ENCODE results near the gene KCNH1.
"Not testable (repeated sequence)": the region's sequence is repeated elsewhere in the genome, so short reads cannot be mapped to it uniquely, and the experiment has no call there.

Gene KCNH1

DNA sequence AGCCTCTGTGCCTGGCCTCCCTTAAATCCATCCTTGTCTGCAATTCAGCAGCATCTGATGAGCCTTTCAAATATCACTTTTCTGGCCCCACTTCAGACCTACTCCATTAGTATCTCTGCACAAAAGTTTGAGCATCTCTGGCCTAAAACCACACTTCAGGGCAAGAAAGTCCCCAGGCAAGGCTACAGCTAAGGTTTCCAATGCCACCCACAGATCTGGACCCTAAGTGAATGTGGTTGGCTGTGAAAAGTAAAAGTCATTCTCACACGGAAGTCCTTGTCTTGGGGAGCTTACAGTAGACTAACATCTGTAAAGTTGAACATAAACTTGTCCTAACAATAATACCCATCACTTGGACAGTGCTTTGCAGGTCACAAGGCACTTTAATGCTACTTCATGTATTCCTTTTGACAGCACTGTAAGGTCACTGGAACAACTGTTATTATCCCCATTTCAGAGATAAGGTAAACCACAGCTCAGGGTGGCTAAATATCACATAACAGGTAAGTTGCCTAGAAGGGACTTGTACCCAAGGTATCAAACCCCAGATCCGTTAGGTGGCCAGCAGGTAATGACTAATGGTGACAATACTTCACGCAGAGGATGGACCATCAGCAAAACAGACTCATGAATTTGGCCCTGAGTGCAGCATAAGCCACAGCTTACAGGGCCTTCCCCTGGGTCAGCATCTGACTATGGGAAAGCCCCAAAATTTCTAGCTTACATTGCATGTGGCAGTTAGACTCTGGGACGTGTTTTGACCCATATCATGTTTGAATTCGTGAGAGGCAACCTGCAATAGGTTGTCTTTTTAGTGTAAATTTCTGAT lies 449.3 kb downstream of the KCNH1 start:
- peaks cover 0 to 6% of the 10 kb centered on the region in 2 donors for H3K36me3 Mint-ChIP-seq
- no peaks in the 10 kb centered on the region for H3K27me3 Mint-ChIP-seq
- peak overlapping the region in 1 of 2 donors; percentile 51 for H3K4me3 Mint-ChIP-seq
- peaks cover 12 to 17% of the 10 kb centered on the region in 2 donors for H3K4me1 Mint-ChIP-seq
- peak overlapping the region; percentile 90 for H3K27ac Mint-ChIP-seq
- ATAC-seq (replicated peaks) (peak; percentile 95 to 97), DNase-seq (peak; percentile 46)
- peaks cover 0 to 5% of the 10 kb centered on the region in 2 donors for H3K9me3 Mint-ChIP-seq

DNA sequence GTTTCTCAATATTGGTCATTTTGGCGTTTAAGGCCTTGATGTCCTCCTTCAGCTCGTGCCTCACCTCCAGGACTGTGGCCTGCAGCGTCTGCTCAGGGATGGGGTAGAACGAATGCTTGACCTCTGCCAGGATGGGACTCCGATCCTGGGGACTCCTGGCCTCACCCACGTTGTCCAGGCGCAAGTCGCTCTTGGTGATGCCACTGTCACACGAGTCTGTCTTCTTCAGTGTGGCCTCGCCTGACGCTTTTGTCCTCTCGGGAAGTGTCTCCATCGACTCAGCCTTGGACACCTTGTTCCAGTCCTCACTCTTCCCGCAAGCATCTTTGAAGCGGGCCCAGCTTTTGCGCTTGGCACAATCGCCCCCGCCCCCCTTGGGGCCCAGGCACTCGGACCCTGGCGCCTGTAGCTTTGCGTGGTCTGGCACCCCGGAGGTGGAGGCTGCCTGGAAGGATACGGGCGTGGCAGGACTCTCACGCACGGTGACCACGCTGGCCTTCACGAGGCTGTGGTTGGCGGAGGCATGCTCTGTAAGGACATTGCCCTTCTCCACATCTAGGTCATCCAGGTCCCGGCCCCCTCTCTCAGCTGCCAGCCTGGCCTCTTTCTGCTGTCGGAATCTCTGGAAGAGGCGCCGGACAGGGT lies 450.4 kb downstream of the KCNH1 start:
- H3K27me3 Mint-ChIP-seq, result no peaks in the 10 kb centered on the region
- H3K36me3 Mint-ChIP-seq, result peaks cover 0 to 6% of the 10 kb centered on the region in 2 donors
- no peak overlapping the region for H3K4me3 Mint-ChIP-seq
- DNase-seq (no peak), ATAC-seq (replicated peaks) (no peak)
- H3K4me1 Mint-ChIP-seq, result peaks cover 12 to 17% of the 10 kb centered on the region in 2 donors
- H3K9me3 Mint-ChIP-seq, result peaks cover 0 to 5% of the 10 kb centered on the region in 2 donors
- H3K27ac Mint-ChIP-seq, result no peak overlapping the region

DNA sequence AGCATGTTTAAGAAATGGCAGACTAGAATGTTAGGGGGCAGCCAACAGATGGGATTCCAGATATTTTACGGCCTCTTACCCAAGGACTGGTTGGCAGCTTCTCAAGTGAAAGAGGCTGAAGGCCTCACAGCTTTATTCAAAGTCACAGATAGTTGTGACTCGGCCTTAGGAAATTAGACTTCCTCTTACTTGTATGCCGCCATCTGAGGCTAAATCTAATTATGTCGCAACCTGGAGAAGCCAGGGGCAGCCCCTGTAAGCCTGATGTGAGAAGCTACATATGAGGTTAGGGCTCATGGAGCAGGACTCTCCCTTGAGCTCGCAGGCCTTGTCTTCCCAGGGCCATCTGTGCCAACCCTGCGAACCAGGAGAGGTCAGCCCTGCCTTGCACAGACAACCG lies 452.8 kb downstream of the KCNH1 start:
- Mint-ChIP-seq H3K4me3 (no peak overlapping the region), H3K4me1 (peaks cover 12 to 17% of the 10 kb centered on the region in 2 donors), H3K27ac (no peak overlapping the region), H3K27me3 (no peaks in the 10 kb centered on the region), H3K36me3 (peaks cover 0 to 6% of the 10 kb centered on the region in 2 donors), H3K9me3 (peaks cover 0 to 5% of the 10 kb centered on the region in 2 donors)
- ATAC-seq (replicated peaks), result no peak
- DNase-seq, result no peak

DNA sequence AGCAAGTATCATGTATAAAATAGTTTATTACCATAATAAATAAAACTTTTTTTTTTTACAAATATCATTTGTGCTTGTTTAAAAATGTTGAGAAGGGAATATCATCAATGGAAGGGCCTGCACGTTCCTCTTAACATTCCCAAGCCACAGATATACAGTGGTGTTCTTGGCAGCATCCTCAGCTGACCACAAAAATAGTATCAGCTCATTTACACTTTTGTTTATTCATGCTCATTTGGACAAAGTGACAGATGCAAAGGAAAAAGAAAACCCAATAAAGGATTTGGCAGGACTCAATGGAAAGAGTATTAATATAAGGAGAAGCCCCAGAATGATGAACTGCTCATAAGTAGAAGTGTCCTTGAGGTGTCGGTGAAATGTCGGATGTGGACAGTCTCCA lies 455.6 kb downstream of the KCNH1 start:
- no peak overlapping the region for H3K4me3 Mint-ChIP-seq
- H3K36me3 Mint-ChIP-seq, result peaks cover 0 to 3% of the 10 kb centered on the region in 2 donors
- no peaks in the 10 kb centered on the region for H3K9me3 Mint-ChIP-seq

DNA sequence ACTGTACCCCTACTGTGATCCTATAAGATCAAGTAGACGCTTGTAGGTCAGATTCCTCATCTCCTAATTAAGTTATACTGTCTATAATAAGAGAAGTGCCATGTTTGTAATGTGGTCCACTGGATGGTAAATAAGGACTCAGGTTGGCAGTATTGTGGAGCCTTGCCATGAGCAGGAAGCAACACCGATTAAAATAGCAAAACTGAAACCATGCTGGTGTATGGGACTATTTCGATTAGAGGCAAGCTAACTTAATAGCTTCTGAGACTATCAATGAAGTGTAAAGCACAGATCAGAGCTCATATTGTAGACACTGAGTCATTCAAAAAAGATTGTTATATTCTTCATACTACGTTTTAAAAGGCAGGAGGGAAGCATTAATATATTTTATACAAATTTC lies 456.4 kb downstream of the KCNH1 start:
- ATAC-seq (replicated peaks) (no peak), DNase-seq (no peak)
- Mint-ChIP-seq H3K27ac (no peak overlapping the region), H3K27me3 (no peaks in the 10 kb centered on the region), H3K4me1 (no peaks in the 10 kb centered on the region), H3K36me3 (peaks cover 0 to 3% of the 10 kb centered on the region in 2 donors), H3K9me3 (no peaks in the 10 kb centered on the region), H3K4me3 (no peak overlapping the region)

More for the DNA sequence above, 455.6 kb downstream of the KCNH1 start:
- ATAC-seq (replicated peaks), result no peak
- Mint-ChIP-seq H3K4me1 (no peaks in the 10 kb centered on the region), H3K27me3 (no peaks in the 10 kb centered on the region), H3K27ac (no peak overlapping the region)
- DNase-seq, result no peak

DNA sequence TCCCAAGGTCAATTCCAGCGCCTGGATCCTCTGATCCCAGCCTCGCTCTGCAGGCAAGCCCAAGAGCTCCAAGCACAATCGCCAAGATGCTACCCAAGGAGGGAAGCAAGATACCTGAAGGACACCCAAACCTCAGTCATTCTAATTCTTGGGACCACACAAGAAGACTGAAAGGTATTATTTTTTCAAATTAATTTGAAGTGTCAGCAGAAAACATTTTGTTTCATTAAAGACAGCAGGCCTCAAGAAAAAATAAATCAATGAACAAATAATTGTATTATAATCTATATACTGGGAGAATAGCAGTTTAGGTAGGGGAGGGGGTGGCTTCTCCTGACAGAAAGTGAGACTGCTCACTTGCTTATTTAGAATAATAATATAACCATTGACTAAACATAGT lies 457.4 kb downstream of the KCNH1 start:
- DNase-seq (no peak), ATAC-seq (replicated peaks) (no peak)
- H3K27ac Mint-ChIP-seq, result no peak overlapping the region
- H3K4me3 Mint-ChIP-seq, result no peak overlapping the region
- H3K9me3 Mint-ChIP-seq, result no peaks in the 10 kb centered on the region
- no peaks in the 10 kb centered on the region for H3K4me1 Mint-ChIP-seq
- H3K36me3 Mint-ChIP-seq, result peaks cover 0 to 3% of the 10 kb centered on the region in 2 donors
- H3K27me3 Mint-ChIP-seq, result no peaks in the 10 kb centered on the region

DNA sequence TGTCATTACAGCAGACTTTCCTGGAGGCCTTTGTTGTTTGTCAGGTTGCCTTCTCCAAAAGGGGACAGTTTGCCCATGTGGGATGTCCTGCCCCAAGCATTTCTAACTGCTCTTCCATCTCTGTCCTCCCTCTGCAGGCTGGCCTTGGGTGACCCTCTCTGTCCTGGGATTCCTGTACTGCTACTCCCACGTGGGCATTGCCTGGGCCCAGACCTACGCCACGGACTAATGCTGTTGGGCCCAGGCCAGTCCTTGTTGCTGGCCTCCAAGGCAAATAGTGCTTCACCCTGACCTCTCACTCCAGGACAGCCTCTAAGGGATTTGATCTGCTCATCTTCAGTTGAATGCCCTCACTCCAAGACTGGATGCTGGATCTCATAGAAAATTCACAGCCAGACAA lies 459.8 kb downstream of the KCNH1 start:
- H3K27ac Mint-ChIP-seq, result no peak overlapping the region
- no peak for ATAC-seq (replicated peaks)
- DNase-seq, result no peak
- no peaks in the 10 kb centered on the region for H3K4me1 Mint-ChIP-seq
- H3K27me3 Mint-ChIP-seq, result no peaks in the 10 kb centered on the region
- peaks cover 0 to 1% of the 10 kb centered on the region in 2 donors for H3K9me3 Mint-ChIP-seq
- no peak overlapping the region for H3K4me3 Mint-ChIP-seq
- peaks cover 0 to 3% of the 10 kb centered on the region in 2 donors for H3K36me3 Mint-ChIP-seq

DNA sequence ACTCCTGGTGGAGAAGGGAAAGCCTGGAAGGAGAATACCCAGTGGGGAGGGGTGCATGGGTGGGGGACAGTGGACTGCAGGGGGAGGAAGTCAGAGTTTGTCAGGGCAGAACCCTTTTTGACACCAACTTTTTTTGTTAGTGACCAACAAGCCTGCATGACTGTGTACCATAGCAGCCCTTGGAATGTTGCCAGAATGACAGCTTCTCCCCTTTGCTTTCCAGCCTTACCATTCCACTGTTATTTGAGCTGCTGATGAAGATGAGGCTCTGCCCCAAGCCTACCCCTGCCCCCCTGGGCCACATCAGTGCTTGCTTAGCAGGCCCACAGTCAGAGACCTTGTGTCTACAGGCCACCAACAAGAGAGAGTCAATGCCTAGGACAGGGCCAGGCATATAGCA lies 464.0 kb downstream of the KCNH1 start:
- peaks cover 5 to 9% of the 10 kb centered on the region in 2 donors for H3K9me3 Mint-ChIP-seq
- DNase-seq (no peak), ATAC-seq (replicated peaks) (no peak)
- H3K4me1 Mint-ChIP-seq, result no peaks in the 10 kb centered on the region
- no peak overlapping the region for H3K27ac Mint-ChIP-seq
- H3K36me3 Mint-ChIP-seq, result peaks cover 1 to 11% of the 10 kb centered on the region in 2 donors
- H3K27me3 Mint-ChIP-seq, result no peaks in the 10 kb centered on the region
- H3K4me3 Mint-ChIP-seq, result no peak overlapping the region

DNA sequence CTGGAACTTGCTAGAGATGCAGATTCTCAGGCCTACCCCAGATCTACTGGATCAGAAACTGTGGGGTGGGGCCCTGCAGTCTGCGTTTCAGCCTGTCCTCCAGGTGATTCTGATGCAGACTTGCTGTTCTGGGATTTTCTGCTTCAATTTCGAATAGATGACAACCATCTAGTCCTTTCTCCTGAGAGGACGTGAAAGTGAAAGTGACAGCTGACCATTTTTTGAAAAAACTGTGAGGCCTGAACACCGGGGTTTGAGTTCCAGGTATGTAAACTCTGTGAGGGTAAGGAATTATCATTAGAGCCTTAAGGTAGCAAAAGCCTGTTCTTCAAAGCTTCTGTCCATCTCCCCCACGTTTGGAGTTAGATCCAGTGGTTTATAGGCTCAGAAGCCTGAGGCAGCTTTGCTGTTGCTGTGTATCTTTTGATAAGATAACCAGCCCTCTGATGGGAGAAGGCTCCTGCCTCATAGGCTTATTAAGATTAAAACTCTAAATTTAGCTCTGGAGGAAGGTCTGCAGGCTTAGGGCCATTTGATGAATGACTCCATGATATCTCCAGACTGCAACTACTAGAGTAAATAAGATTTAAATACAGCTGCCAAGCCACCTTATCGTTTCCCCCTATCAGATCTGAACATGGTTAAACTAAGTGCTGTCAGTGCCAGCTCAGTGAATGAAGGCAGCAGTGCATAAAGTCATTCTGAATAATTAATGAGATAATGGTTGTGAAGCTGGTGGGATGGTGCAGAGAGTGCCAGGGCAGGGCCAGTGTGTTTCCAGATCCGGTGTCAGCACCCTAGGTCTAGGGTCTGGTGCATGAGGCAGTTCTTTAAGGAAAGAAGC lies 470.0 kb downstream of the KCNH1 start:
- ATAC-seq (replicated peaks) (no peak), DNase-seq (no peak)
- Mint-ChIP-seq H3K9me3 (peaks cover 7 to 9% of the 10 kb centered on the region in 2 donors), H3K27ac (no peak overlapping the region), H3K36me3 (peaks cover 1 to 8% of the 10 kb centered on the region in 2 donors), H3K4me3 (no peak overlapping the region), H3K27me3 (no peaks in the 10 kb centered on the region), H3K4me1 (peaks cover 3 to 5% of the 10 kb centered on the region in 2 donors)

DNA sequence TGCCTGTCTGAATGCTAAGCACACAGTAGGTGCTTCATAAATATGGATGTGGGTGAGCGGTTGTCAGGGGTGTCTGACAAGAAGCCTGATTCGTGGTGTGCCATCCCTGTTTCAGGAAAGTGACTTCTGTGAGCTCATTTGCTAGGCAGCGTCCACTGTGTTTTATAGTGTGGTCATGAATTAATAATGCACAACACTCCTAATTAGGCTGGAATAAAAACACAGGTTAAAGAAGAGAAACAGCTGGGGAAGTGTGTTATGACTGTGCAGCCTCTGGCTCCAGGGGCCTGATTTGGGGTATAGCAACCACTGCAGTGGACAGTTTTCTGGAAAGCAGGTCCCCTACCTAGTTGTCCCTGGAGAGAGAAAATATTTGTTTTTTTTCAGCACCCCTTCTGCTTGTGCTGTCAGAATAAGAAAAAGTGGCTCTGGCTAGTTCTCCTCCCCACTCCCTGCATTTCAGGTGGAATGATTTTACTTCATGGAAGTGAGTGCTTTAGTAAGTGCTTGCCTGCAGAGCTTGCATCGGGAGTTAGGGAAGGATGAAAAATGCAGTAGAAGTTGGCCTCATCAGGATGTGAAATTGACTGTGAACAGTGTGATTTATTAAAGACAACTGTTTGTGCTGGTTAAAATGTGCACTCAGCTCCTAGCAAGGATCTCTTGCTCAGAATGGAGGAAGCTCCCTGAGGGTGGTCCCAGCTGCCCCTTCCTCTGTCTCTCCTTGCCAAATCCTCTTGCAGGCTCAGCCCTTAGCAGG lies 471.5 kb downstream of the KCNH1 start:
- H3K4me3 Mint-ChIP-seq, result no peak overlapping the region
- no peak for DNase-seq
- H3K27me3 Mint-ChIP-seq, result no peaks in the 10 kb centered on the region

DNA sequence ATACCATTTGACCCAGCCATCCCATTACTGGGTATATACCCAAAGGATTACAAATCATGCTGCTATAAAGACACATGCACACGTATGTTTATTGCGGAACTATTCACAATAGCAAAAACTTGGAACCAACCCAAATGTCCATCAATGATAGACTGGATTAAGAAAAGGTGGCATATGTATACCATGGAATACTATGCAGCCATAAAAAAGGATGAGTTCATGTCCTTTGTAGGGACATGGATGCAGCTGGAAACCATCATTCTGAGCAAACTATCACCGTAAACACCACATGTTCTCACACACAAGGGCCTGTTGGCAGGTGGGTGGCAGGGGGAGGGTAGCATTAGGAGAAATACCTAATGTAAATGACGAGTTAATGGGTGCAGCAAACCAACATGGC lies 472.4 kb downstream of the KCNH1 start:
- H3K36me3 Mint-ChIP-seq; ATAC-seq (replicated peaks); DNase-seq; H3K27me3 Mint-ChIP-seq; H3K9me3 Mint-ChIP-seq; H3K27ac Mint-ChIP-seq; H3K4me3 Mint-ChIP-seq; H3K4me1 Mint-ChIP-seq: not testable (repeated sequence)

More for the DNA sequence above, 471.5 kb downstream of the KCNH1 start:
- Mint-ChIP-seq H3K27ac (peak overlapping the region; percentile 20), H3K36me3 (peaks cover 0 to 3% of the 10 kb centered on the region in 2 donors), H3K9me3 (peaks cover 0 to 4% of the 10 kb centered on the region in 2 donors), H3K4me1 (peaks cover 3 to 5% of the 10 kb centered on the region in 2 donors)
- ATAC-seq (replicated peaks), result no peak

DNA sequence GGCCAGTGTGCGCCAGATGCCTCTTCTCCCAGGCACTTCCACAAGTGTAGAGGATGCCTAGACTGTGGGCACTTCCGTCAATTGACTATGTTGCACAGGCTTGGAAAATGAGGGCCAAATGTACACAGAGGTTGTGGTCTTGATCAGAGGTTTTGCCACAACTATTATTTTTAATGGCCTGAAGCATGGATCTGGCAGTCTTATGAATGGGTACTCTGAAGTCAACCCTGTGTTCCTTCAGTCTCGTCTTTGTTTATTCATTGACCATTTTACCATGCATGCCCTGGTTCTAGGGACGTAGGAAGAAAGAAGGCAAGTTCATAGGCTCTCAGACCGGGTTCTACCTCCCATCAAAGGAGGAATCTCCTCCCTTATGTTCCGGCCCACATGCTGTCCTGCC lies 476.1 kb downstream of the KCNH1 start:
- no peak for ATAC-seq (replicated peaks)
- H3K27ac Mint-ChIP-seq, result no peak overlapping the region
- no peaks in the 10 kb centered on the region for H3K27me3 Mint-ChIP-seq
- H3K4me3 Mint-ChIP-seq, result no peak overlapping the region
- DNase-seq, result no peak
- H3K36me3 Mint-ChIP-seq, result peaks cover 0 to 3% of the 10 kb centered on the region in 2 donors
- no peaks in the 10 kb centered on the region for H3K4me1 Mint-ChIP-seq
- H3K9me3 Mint-ChIP-seq, result peaks cover 0 to 7% of the 10 kb centered on the region in 2 donors

DNA sequence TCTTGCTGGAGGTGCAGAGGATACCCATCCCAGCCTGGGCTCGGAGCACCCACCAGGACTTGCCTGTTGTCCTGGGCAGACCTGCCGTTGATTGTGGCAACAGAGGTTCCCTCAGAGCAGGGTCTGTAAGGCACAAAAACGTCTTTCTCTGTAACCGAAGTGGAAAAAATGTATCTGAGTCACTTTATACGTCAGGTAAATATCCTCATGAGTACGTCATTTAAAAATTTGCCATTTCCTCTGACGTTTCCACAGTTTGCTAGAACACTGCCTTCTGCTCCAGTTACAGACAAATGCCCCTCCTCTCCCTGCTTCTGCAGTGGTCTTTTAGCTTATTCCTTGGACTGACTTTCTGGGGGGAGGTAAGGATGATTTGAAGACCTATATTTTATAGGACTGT lies 478.4 kb downstream of the KCNH1 start:
- peaks cover 2 to 3% of the 10 kb centered on the region in 2 donors for H3K36me3 Mint-ChIP-seq
- ATAC-seq (replicated peaks), result no peak
- no peak overlapping the region for H3K27ac Mint-ChIP-seq
- no peaks in the 10 kb centered on the region for H3K27me3 Mint-ChIP-seq
- peaks cover 0 to 5% of the 10 kb centered on the region in 2 donors for H3K9me3 Mint-ChIP-seq
- no peak for DNase-seq
- H3K4me1 Mint-ChIP-seq, result no peaks in the 10 kb centered on the region
- no peak overlapping the region for H3K4me3 Mint-ChIP-seq
